ENCODE data around the gene SLC25A15.
A peak's percentile ranks its signal among the peaks of the same experiment; 100 is the strongest.

Gene SLC25A15

GRCh38 chr13:40789275-40790153 lies at the start of gene SLC25A15:
TSS of gene SLC25A15 (plus strand) at chr13:40789611. CDS start at chr13:40793227, 3,616 bp downstream.
- DNase-seq (ENCODE audit: low spot score), result peak; percentile 90

DNA sequence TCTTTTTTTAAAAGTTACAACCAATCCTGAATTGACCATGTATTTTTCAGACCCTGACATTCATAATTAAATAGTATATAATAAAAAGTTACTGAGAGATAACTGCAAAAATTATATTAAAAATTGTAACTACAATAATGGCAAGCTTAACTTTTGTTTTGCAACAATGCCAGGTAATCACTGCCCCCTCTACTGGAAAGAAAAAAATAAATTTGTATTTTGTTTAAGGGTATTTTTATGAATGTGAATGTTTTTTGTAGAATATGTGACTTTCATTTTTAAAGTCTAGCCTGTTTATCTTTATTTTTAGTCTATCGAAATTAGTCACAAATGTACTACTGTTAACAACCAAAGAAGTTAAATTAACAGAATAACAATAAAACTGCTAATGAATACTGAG lies 40.1 kb upstream of the SLC25A15 start:
- no peak for DNase-seq (ENCODE audit: low spot score)

- no peak for DNase-seq (ENCODE audit: low spot score)
Observed at GRCh38 chr13:40755082-40755700, 34.2 kb upstream of the SLC25A15 start.

DNA sequence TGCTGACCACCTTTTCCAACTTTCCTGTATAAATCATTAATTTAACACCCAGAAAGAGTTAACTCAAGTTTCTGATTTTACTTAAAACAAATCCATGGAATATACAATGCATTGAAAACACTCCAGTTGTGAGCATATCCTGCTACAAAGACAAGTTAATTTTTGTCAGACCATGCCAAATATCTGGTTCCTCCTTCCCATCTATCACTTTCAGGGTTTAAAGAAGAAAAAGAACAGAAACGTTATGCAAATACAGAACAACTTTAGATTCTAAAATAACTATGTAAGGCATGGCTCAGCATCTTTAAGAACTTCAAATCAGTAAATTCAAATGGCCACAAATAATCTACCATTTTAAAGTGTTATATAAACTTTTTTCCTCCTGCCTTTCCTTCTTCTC lies 33.4 kb upstream of the SLC25A15 start:
- no peak for DNase-seq (ENCODE audit: low spot score)

- no peak for DNase-seq (ENCODE audit: low spot score)
Observed at GRCh38 chr13:40758811-40759210, 30.6 kb upstream of the SLC25A15 start.

GRCh38 chr13:40762849-40763248 lies 26.6 kb upstream of the SLC25A15 start:
- DNase-seq (ENCODE audit: low spot score), result no peak

GRCh38 chr13:40764587-40765403 lies 24.6 kb upstream of the SLC25A15 start:
- no peak for DNase-seq (ENCODE audit: low spot score)

DNA sequence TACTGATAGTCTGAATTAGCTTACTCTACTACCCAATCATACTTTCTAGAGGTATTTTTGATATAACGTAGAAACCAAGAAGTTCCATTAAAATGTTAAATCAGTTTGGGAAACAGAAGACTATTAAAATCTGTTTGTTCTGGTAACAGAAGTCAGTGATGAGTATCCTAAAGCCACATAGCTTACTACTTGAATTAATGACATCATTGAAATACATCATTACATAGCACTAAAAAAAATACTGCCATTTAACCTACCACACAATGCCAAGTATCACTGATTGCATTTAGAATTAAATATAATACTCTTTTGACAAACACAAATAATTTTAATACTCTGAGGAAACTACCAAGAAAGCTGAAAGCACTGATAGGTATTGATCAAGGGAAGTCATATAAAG lies 23.8 kb upstream of the SLC25A15 start:
- DNase-seq (ENCODE audit: low spot score), result no peak

- DNase-seq (ENCODE audit: low spot score), result no peak
Observed at GRCh38 chr13:40769970-40770369, 19.4 kb upstream of the SLC25A15 start.

DNA sequence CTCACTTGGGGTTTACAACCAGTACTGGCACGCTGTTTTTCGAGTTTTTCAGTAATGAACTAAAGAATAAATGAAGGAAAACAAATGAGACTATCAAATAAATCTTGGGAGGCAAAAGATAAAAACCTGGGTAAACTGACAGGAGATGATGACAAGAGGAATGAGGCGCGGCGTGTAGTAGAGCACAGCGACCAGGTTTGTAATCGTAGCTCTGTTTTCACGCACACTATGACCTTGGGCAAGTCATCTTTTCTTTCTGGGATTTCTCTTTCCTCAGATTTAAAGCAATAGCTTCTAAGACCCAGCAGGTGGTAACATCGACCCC lies 18.8 kb upstream of the SLC25A15 start:
- DNase-seq (ENCODE audit: low spot score), result no peak

DNA sequence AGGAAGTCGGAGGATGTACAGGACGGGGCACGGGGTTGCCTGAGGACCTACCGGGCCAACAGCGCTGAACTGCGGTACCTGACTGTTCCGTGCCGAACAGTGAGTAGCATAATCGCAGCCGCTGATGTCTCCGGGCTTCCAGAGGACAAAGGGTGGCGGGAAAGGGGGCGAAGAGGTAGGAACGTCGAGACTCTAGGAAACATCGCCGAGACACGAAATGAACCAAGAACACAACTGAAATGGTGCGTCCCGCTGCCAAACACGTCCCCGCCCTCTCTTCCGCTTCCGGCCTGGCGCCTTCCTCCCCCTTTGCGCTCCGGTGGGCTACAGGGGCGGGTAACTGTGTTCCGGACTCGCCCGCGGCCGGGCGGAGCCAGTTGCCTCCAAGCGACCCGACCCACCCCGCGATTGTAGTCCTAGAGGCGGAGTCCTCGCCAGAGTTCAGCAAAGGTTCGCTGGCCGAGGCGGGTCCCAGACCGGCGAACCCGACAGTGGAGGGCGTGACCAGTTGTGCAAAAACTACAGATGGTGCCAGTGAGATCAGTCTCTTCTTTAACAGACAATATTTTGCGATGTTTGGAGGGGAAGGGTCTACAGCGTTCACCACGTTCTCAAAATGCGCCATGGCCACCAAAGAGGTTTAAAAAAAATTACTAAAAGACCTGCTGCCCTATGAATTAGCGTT lies 18.3 kb upstream of the SLC25A15 start, which contains the start of gene MRPS31:
MRPS31 (minus strand) TSS at position 257 of the 685 bp plus-strand sequence; CDS start at position 203, 54 bp downstream.
- peak; percentile 95 for DNase-seq (ENCODE audit: low spot score)

DNA sequence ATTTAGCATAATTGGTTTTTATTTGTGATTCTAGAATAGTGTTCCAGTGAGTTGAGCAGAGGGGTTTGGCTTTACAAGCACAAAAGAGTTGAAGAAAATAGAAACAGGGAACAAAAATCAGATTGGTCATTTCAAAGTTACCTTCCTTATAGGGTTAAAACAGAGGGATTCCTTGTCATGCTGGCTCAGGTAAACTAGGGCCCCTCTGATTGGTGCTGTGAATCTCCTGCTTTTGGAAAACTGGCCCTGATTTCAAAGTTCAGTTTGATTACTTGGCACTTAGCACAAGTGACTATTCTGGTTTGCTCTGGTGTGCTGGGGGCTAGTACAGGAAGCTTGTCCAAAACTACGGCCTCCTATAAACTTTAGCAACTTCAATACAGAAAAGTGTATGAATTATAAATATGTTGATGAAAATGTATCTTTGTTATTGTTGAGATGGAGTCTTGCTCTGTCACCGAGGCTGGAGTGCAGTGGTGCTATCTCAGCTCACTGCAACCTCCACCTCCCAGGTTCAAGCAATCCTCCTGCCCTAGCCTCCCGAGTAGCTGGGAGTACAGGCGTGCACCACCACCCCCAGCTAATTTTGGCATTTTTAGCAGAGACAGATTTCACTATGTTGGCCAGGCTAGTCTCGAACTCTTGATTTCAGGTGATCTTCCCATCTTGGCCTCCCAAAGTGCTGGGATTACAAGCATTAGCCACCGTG lies 16.5 kb upstream of the SLC25A15 start:
- no peak for DNase-seq (ENCODE audit: low spot score)

- DNase-seq (ENCODE audit: low spot score), result no peak
Observed at GRCh38 chr13:40774672-40775071, 14.7 kb upstream of the SLC25A15 start.

- DNase-seq (ENCODE audit: low spot score), result no peak
Observed at GRCh38 chr13:40776232-40776631, 13.2 kb upstream of the SLC25A15 start.

- DNase-seq (ENCODE audit: low spot score), result no peak
Observed at GRCh38 chr13:40776681-40777165, 12.7 kb upstream of the SLC25A15 start.

DNA sequence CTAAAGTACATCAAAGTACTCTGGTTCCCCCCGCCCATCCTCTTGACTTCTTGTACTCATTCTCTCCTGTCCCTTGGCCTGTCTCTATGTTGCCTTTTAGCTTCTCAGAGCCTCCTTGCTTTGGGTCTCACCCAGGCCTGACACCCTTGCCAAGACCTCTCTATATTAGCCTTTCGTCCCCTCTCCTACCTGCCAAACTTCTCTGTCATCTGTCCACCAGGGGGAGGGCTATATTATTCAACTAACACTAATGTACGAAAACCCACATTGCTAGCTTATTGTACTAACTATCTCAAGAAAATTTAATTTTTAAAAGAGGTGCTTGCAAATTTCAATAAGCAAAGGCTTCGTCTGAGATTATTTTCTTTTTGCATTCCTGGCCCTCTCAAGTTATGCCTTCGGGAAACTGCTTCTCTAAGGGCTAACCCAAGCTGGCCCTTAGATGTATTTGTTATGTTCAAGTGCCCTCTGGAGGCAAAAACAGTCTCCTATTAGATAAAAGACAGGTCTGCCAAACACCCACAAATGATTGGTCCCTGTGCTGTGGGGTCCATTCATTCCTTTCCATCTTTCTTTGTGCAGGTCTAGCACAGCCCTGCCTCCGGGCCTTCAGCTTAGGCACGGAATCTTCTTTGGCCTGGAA lies 12.1 kb upstream of the SLC25A15 start:
- DNase-seq (ENCODE audit: low spot score), result peak; percentile 60

- DNase-seq (ENCODE audit: low spot score), result no peak
Observed at GRCh38 chr13:40777809-40778175, 11.6 kb upstream of the SLC25A15 start.

DNA sequence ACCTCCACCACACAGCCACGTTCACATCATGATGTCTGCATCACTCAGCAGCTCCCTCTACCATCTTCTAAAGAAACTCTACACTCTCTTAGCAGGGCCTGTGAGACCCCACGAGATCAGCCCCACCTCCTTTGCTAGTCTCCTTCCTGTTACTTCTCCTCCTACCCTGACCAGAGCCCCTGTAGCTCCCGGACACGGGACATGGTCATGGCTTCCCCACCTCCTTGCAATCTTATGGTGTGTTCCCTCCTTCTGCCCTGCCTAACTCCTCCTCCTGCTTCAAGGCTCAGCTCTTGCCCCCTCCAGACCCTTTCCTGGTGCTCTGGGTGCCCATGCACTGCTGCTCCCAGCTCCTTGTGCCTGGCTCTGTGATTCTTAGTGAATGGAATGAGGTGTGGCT lies 10.4 kb upstream of the SLC25A15 start:
- DNase-seq (ENCODE audit: low spot score), result no peak

- no peak for DNase-seq (ENCODE audit: low spot score)
Observed at GRCh38 chr13:40779796-40780285, 9.6 kb upstream of the SLC25A15 start.

- no peak for DNase-seq (ENCODE audit: low spot score)
Observed at GRCh38 chr13:40780822-40781401, 8.5 kb upstream of the SLC25A15 start.

Data from LoVo (cell line).